ENCODE data around the gene YPEL1.

YPEL1 gene

GRCh38 chr22:21766691-21767462 lies 31.3 kb upstream of the YPEL1 start:
- DNase-seq (ENCODE audit: low read depth) = no peak

DNA sequence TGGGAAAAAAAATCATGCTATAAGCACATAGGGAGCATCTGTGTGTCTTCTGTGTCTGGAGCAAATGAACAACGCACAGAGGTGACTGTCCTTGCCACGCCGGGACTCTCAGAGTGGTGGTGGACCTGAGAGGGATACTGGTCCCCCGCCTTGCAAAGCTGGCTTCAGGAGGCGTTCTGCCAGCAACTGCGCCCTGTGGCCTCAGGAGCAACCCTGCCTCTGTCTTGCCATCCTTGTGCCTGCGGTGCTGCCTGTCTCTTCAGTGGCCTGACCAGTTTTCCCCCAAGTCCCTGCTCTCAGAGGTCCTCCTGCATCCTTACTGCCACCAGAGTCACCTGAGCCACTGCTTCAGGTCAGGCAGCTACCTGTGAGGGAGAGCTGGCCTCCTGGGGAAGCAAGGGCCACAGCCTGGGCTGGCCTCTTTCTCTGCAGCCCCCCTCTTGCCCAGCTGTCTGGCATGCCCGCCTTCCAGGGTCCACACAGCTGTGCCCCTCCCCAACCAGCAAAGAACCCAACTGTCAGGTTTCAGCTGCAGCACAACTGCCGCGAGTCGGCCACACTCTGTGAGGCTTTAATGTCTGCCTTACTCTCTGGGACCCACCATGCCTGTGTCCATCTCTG lies 30.4 kb upstream of the YPEL1 start:
- H3K4me3 ChIP-seq (ENCODE audit: low read length) = no peak overlapping the region
- DNase-seq (ENCODE audit: low read depth) = no peak
- TF ChIP-seq CTCF (conservative IDR thresholded peaks at IDR 0.05; ENCODE audit: low read depth, low read length) = no peak

More at GRCh38 chr22:21766691-21767462, 31.3 kb upstream of the YPEL1 start:
- no peak for TF ChIP-seq CTCF (conservative IDR thresholded peaks at IDR 0.05; ENCODE audit: low read depth, low read length)
- H3K4me3 ChIP-seq (ENCODE audit: low read length) = no peak overlapping the region

GRCh38 chr22:21764038-21764804 lies 28.6 kb upstream of the YPEL1 start:
- no peak for TF ChIP-seq CTCF (conservative IDR thresholded peaks at IDR 0.05; ENCODE audit: low read depth, low read length)
- DNase-seq (ENCODE audit: low read depth) = no peak
- H3K4me3 ChIP-seq (ENCODE audit: low read length) = no peak overlapping the region

- no peak for DNase-seq (ENCODE audit: low read depth)
- TF ChIP-seq CTCF (conservative IDR thresholded peaks at IDR 0.05; ENCODE audit: low read depth, low read length) = no peak
- H3K4me3 ChIP-seq (ENCODE audit: low read length) = no peak overlapping the region
Observed at GRCh38 chr22:21762712-21763581, 27.4 kb upstream of the YPEL1 start.

DNA sequence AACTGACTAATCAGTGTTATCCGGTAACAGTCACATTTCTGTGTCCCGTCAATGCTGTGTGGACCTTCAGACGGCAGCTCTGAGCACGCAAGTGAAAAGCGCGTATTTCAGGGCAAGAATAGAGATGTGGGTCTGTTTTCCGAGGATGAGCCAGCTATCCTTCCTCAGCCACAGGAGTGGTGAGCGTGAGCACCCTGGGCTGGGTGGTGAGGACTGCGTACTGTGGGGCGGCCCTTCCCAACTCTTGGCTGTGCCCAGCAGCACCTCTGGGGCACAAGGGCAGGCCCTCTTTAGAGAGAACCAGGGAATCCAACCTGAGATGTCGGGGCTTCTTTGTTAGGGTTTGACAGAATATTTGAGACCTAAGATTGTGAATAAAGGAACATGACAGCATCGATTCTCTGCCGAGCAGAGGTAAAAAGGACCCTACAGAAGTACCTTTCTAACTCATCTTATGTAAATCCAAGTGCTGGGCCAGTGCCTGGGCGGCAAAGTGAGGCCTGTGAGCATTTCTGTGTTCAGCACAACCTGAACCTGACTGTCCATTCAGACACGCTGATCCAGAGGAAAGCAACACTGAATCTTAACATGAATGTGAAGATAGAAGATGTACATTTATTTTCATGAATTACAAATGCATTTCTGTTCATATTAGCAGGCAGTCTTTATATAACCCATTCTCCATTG lies 26.5 kb upstream of the YPEL1 start:
- no peak for DNase-seq (ENCODE audit: low read depth)
- TF ChIP-seq CTCF (conservative IDR thresholded peaks at IDR 0.05; ENCODE audit: low read depth, low read length) = no peak
- H3K4me3 ChIP-seq (ENCODE audit: low read length) = no peak overlapping the region

GRCh38 chr22:21761086-21761485 lies 25.5 kb upstream of the YPEL1 start:
- no peak for TF ChIP-seq CTCF (conservative IDR thresholded peaks at IDR 0.05; ENCODE audit: low read depth, low read length)
- no peak for DNase-seq (ENCODE audit: low read depth)
- no peak overlapping the region for H3K4me3 ChIP-seq (ENCODE audit: low read length)
